Breast epithelium (tissue), 4 donors: ENCODE results near the gene NR1H2. TPM values are rescaled to one million over a fixed set of nuclear protein-coding genes. Genes with fewer than 3 reads are reported as not detected.

Experiments used
- DNase-seq, 2 donors: peaks; one replicate each; pipeline ENCODE4 v3.0.0-alpha.2; 2019; ENCODE audit warnings: low spot score in 2 of 2
- H3K27ac ChIP-seq, 2 donors: fragments of 200-600 bp; sonication (generic) in 1 of 2; one replicate each; pipeline ENCODE4 v1.5.1; 2016 to 2019; ENCODE audit warnings: mild to moderate bottlenecking in 1 of 2
- H3K27me3 ChIP-seq, 2 donors: fragments of 200-600 bp; sonication (generic) in 1 of 2; one replicate each; pipeline versions ENCODE4 v1.5.1 to v1.6.0; 2017 to 2019; ENCODE audit warnings: control low read depth in 1 of 2, mild to moderate bottlenecking in 1 of 2
- H3K36me3 ChIP-seq: fragments of 200-600 bp; one replicate; pipeline ENCODE4 v1.5.1; 2019
- H3K4me1 ChIP-seq, 2 donors: fragments of 200-600 bp; sonication (generic); one replicate each; pipeline ENCODE4 v1.5.1; 2016 to 2019; ENCODE audit warnings: control low read depth in 1 of 2
- H3K4me3 ChIP-seq, 3 donors: fragments of 200-600 bp; sonication (generic); 1 replicate in 2 of 3; 2 replicates in 1 of 3; pipeline ENCODE4 v1.5.1; 2016 to 2019; ENCODE audit warnings: mild to moderate bottlenecking in 3 of 3, moderate library complexity in 2 of 3
- H3K9me3 ChIP-seq, 2 donors: fragments of 200-600 bp; sonication (generic) in 1 of 2; one replicate each; pipeline ENCODE4 v1.5.1; 2016 to 2019; ENCODE audit warnings: control low read depth in 1 of 2
- POLR2A ChIP-seq: fragments of 450-650 bp; IDR thresholded peaks from one replicate; pipeline ENCODE4 v1.6.1; 2016; ENCODE audit warnings: antibody characterized with exemption, mild to moderate bottlenecking, moderate library complexity
- POLR2AphosphoS5 ChIP-seq, 3 donors: sonication (generic); formaldehyde crosslinking; IDR thresholded peaks; one replicate each; pipeline ENCODE4 v1.6.1; 2017; ENCODE audit warnings: antibody characterized with exemption in 3 of 3
- intact Hi-C: fragments of 100-400 bp; cut with DNase I; formaldehyde crosslinking; loops from one replicate; pipeline ENCODE4 v1.15.1; 2023; ENCODE audit warnings: low total_unique reads
- total RNA-seq, 3 donors: library from RNA; depleted of rRNA; stranded (reverse); fragments of >200 nt; gene quantifications; one replicate each; pipeline ENCODE4 v1.1.0, GENCODE V29; 2016
- TF ChIP-seq, protein P1 (sequence below), 3 donors: fragments of 450-650 bp; IDR thresholded peaks; one replicate each; pipeline ENCODE4 v1.5.1; 2016 to 2017; ENCODE audit warnings: antibody characterized with exemption in 3 of 3, mild to moderate bottlenecking in 3 of 3, moderate library complexity in 3 of 3

The NR1H2 gene
- total RNA-seq, 3 donors from 2014 or later = 71.0 to 105 (median 87.5) TPM

GRCh38 chr19:50416034-50416977 lies 40.0 kb downstream of the NR1H2 start:
- Histone ChIP-seq H3K36me3 (no peaks in the 10 kb centered on the region), H3K4me1 (no peaks in the 10 kb centered on the region), H3K27ac (no peak overlapping the region), H3K27me3 (peaks cover 5 to 44% of the 10 kb centered on the region in 2 donors), H3K4me3 (no peak overlapping the region), H3K9me3 (no peaks in the 10 kb centered on the region)
- intact Hi-C loops = loop anchor here (2.0 kb wide), 1 partner anchor 22 kb away; no protein-coding TSS in a partner anchor
- no peak for DNase-seq
- no peak for TF ChIP-seq POLR2AphosphoS5 (IDR thresholded peaks at IDR 0.05)

- intact Hi-C loops = loop anchor here (2.0 kb wide), 1 partner anchor 21 kb away; no protein-coding TSS in a partner anchor
- H3K36me3 ChIP-seq = no peaks in the 10 kb centered on the region
- DNase-seq = no peak
- no peak overlapping the region for H3K27ac ChIP-seq
- H3K4me1 ChIP-seq = no peaks in the 10 kb centered on the region
- no peak overlapping the region for H3K4me3 ChIP-seq
- peaks cover 5 to 44% of the 10 kb centered on the region in 2 donors for H3K27me3 ChIP-seq
- no peaks in the 10 kb centered on the region for H3K9me3 ChIP-seq
- TF ChIP-seq POLR2A = no peak
- TF ChIP-seq POLR2AphosphoS5 (IDR thresholded peaks at IDR 0.05) = no peak
- TF ChIP-seq, protein P1, sequence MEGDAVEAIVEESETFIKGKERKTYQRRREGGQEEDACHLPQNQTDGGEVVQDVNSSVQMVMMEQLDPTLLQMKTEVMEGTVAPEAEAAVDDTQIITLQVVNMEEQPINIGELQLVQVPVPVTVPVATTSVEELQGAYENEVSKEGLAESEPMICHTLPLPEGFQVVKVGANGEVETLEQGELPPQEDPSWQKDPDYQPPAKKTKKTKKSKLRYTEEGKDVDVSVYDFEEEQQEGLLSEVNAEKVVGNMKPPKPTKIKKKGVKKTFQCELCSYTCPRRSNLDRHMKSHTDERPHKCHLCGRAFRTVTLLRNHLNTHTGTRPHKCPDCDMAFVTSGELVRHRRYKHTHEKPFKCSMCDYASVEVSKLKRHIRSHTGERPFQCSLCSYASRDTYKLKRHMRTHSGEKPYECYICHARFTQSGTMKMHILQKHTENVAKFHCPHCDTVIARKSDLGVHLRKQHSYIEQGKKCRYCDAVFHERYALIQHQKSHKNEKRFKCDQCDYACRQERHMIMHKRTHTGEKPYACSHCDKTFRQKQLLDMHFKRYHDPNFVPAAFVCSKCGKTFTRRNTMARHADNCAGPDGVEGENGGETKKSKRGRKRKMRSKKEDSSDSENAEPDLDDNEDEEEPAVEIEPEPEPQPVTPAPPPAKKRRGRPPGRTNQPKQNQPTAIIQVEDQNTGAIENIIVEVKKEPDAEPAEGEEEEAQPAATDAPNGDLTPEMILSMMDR (IDR thresholded peaks at IDR 0.05) = no peak
These were observed 41.1 kb downstream of the NR1H2 start for GRCh38 chr19:50417111-50418081.

DNA sequence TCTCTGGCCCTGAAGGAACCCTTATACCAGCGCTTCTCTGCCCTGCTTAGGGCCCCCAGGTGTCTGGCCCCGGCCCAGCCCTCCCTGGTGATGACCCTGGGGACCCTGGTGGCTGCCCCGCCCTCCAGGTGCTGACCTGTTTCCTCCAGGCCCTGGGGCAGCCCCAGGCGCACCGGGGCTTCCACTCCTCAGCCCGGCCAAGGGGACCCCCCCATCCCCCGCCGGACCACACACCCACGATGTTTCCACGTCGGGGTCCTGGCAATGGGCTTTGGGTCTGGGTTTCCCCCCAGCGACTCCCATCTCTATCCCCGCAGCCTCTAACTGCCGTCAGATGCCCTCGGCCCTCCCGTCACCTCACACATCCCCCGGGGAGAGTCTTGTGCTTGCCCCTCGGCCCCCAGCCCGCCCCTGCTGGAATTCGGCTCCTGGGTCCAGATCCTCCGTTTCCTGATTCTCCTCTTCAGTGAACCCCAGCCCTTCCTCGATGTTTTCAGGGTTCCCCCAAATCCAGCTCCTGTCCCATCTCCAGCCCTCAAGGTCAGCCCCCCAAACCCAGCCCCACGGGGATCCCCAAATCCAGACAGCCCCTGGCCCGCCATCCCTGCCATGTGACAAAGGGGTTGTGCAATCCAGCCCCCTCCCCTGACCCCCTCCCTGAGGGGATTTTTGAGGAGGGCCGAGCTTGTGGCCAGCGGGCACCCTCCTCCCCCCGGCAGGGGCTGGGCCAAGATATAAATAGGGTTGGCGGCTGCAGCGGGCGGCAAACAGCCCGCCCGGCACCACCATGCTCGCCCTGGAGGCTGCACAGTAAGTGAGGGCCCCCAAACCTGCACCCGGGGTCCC lies 42.1 kb downstream of the NR1H2 start, which contains the start of gene SPIB:
Gene SPIB, plus strand, starts transcription at position 763 of the 846 bp plus-strand sequence. Its CDS starts 25 bp downstream, at position 788.
- intact Hi-C loops = no loop called here
- H3K27me3 ChIP-seq = peaks cover 5 to 44% of the 10 kb centered on the region in 2 donors
- no peaks in the 10 kb centered on the region for H3K9me3 ChIP-seq
- no peak for DNase-seq
- no peak within 1 kb of the TSS for H3K4me3 ChIP-seq
- H3K27ac ChIP-seq = no peak within 1 kb of the TSS
- H3K36me3 ChIP-seq = no peaks in the 10 kb centered on the region
- no peak for TF ChIP-seq POLR2AphosphoS5 (IDR thresholded peaks at IDR 0.05)
- no peak for TF ChIP-seq POLR2A
- TF ChIP-seq, protein P1 (IDR thresholded peaks at IDR 0.05) = no peak
- H3K4me1 ChIP-seq = no peaks in the 10 kb centered on the region

GRCh38 chr19:50419022-50419579 lies 42.8 kb downstream of the NR1H2 start:
- no peak for DNase-seq

More at GRCh38 chr19:50419022-50419579, 42.8 kb downstream of the NR1H2 start:
- Histone ChIP-seq H3K27ac (no peak overlapping the region), H3K27me3 (peaks cover 5 to 44% of the 10 kb centered on the region in 2 donors), H3K4me1 (no peaks in the 10 kb centered on the region), H3K36me3 (no peaks in the 10 kb centered on the region), H3K4me3 (no peak overlapping the region), H3K9me3 (no peaks in the 10 kb centered on the region)
- no peak for TF ChIP-seq POLR2A
- no peak for TF ChIP-seq POLR2AphosphoS5 (IDR thresholded peaks at IDR 0.05)
- TF ChIP-seq, protein P1 (IDR thresholded peaks at IDR 0.05) = no peak
- intact Hi-C loops = no loop called here
